H1 (cell line): ENCODE measurements around the gene CRX. TPM values are rescaled to one million over a fixed set of nuclear protein-coding genes. Genes with fewer than 3 reads are reported as not detected.
A peak's percentile ranks its signal among the peaks of the same experiment; 100 is the strongest.

ENCODE experiments used
- CTCF ChIA-PET: fragments of 300-600 bp; sonication (Branson Sonifier 250); formaldehyde crosslinking; loops from one replicate; lab custom pipeline; 2021; ENCODE audit not compliant: partially characterized antibody; lab: Charles Lee
- POLR2A ChIA-PET: fragments of 300-600 bp; sonication (Branson Sonifier 250); formaldehyde crosslinking; loops from one replicate; lab custom pipeline; 2021; ENCODE audit warnings: inconsistent platforms; ENCODE audit not compliant: partially characterized antibody; lab: Charles Lee
- DNase-seq, 2 experiments: peaks; one replicate each; pipeline versions ENCODE4 v3.0.0 to v3.0.0-alpha.2; 2010 to 2022; ENCODE audit warnings: low spot score in 2 of 2, low read depth in 1 of 2, mixed read lengths in 1 of 2
- FAIRE-seq: peaks from 2 replicates; lab custom pipeline; 2011; peaks lifted over from hg19 to GRCh38; lab: Jason Lieb, UNC
- H2AFZ ChIP-seq: 2 replicates; pipeline ENCODE4 v1.8.1; 2012; ENCODE audit warnings: low read length, inconsistent platforms
- H2AK5ac ChIP-seq: 2 replicates; pipeline ENCODE4 v1.6.1; 2013; ENCODE audit warnings: low read depth, low read length
- H2BK120ac ChIP-seq: replicated peaks from 2 replicates; pipeline ENCODE3; 2013; ENCODE audit warnings: low read depth, low read length, inconsistent platforms
- H2BK12ac ChIP-seq: 2 replicates; pipeline ENCODE4 v1.6.1; 2013; ENCODE audit warnings: low read depth, low read length
- H2BK15ac ChIP-seq: 2 replicates; pipeline ENCODE4 v1.6.1; 2013; ENCODE audit warnings: low read length
- H2BK20ac ChIP-seq: 2 replicates; pipeline ENCODE4 v1.6.1; 2013; ENCODE audit warnings: low read length
- H2BK5ac ChIP-seq: 2 replicates; pipeline ENCODE4 v1.6.1; 2013; ENCODE audit warnings: low read depth, low read length
- H3K14ac ChIP-seq: 2 replicates; pipeline ENCODE4 v1.6.1; 2013; ENCODE audit warnings: inconsistent platforms; ENCODE audit not compliant: insufficient read length
- H3K18ac ChIP-seq: 2 replicates; pipeline ENCODE4 v1.6.1; 2013; ENCODE audit warnings: low read length; ENCODE audit errors: extremely low read depth
- H3K23ac ChIP-seq: 2 replicates; pipeline ENCODE4 v1.6.1; 2013; ENCODE audit warnings: inconsistent platforms; ENCODE audit not compliant: insufficient read length
- H3K23me2 ChIP-seq: 2 replicates; pipeline ENCODE4 v1.6.1; 2013; ENCODE audit warnings: low read depth, low read length
- H3K27ac ChIP-seq: 2 replicates; pipeline ENCODE4 v1.6.1; 2011; ENCODE audit warnings: low read depth, low read length, inconsistent platforms
- H3K27me3 ChIP-seq, 4 experiments: replicated peaks in 1 of 4; 1 replicate in 1 of 4; 2 replicates in 3 of 4; pipeline versions ENCODE4 v1.6.1 to v1.8.1; 2011 to 2013; ENCODE audit warnings: low read length in 3 of 4, mild to moderate bottlenecking in 3 of 4, inconsistent platforms in 2 of 4, mixed read lengths in 2 of 4, moderate library complexity in 1 of 4; ENCODE audit not compliant: control insufficient read depth in 3 of 4, insufficient read depth in 3 of 4; ENCODE audit errors: extremely low read depth in 1 of 4
- H3K36me3 ChIP-seq, 4 experiments: 2 replicates each; pipeline versions ENCODE4 v1.6.1 to v1.8.1; 2011 to 2013; ENCODE audit warnings: mild to moderate bottlenecking in 4 of 4, low read length in 3 of 4, moderate library complexity in 2 of 4, control low read depth in 1 of 4, inconsistent platforms in 1 of 4; ENCODE audit not compliant: insufficient read depth in 4 of 4, control insufficient read depth in 2 of 4
- H3K4ac ChIP-seq: replicated peaks from 2 replicates; pipeline ENCODE3; 2013; ENCODE audit warnings: low read length, low read depth, mixed read lengths, inconsistent platforms; ENCODE audit not compliant: insufficient read length
- H3K4me1 ChIP-seq, 4 experiments: replicated peaks in 1 of 4; 1 replicate in 1 of 4; 2 replicates in 3 of 4; pipeline versions ENCODE4 v1.6.1 to v1.8.1; 2011 to 2013; ENCODE audit warnings: low read length in 3 of 4, inconsistent platforms in 2 of 4, mixed read lengths in 1 of 4; ENCODE audit not compliant: insufficient read depth in 4 of 4, control insufficient read depth in 3 of 4
- H3K4me2 ChIP-seq, 2 experiments: 2 replicates each; pipeline versions ENCODE4 v1.6.1 to v1.8.1; 2011 to 2013; ENCODE audit warnings: low read depth in 2 of 2, low read length in 2 of 2, control low read depth in 1 of 2, inconsistent platforms in 1 of 2, mild to moderate bottlenecking in 1 of 2; ENCODE audit not compliant: insufficient read depth in 1 of 2
- H3K4me3 ChIP-seq, 4 experiments: fragments of 200-600, 300-600 bp in 1 of 4; sonication (generic), shearing (Covaris generic), sonication (Bioruptor Twin) in 1 of 4; 2 replicates each; pipeline versions ENCODE4 v1.5.1 to v1.8.1; 2011 to 2016; ENCODE audit warnings: low read length in 4 of 4, low read depth in 3 of 4, control low read depth in 2 of 4, inconsistent platforms in 2 of 4, mild to moderate bottlenecking in 2 of 4, mixed read lengths in 1 of 4, moderate library complexity in 1 of 4; ENCODE audit not compliant: insufficient read depth in 2 of 4; ENCODE audit errors: extremely low read depth in 1 of 4
- H3K56ac ChIP-seq: replicated peaks from 2 replicates; pipeline ENCODE3; 2013; ENCODE audit warnings: low read depth, mild to moderate bottlenecking, mixed read lengths, low read length, inconsistent platforms; ENCODE audit not compliant: insufficient read length
- H3K79me1 ChIP-seq: 2 replicates; pipeline ENCODE4 v1.6.1; 2013; ENCODE audit warnings: low read depth, low read length, control low read depth
- H3K79me2 ChIP-seq, 2 experiments: 2 replicates each; pipeline versions ENCODE4 v1.6.1 to v1.8.1; 2012 to 2013; ENCODE audit warnings: low read length in 2 of 2, mild to moderate bottlenecking in 2 of 2, inconsistent platforms in 1 of 2; ENCODE audit not compliant: insufficient read depth in 2 of 2, control insufficient read depth in 1 of 2
- H3K9ac ChIP-seq, 4 experiments: replicated peaks in 1 of 4; 1 replicate in 1 of 4; 2 replicates in 3 of 4; pipeline versions ENCODE4 v1.6.1 to v1.8.1; 2011 to 2013; ENCODE audit warnings: low read depth in 3 of 4, low read length in 3 of 4, control low read depth in 2 of 4, mild to moderate bottlenecking in 2 of 4, moderate library complexity in 2 of 4, inconsistent platforms in 1 of 4; ENCODE audit errors: extremely low read depth in 1 of 4
- H3K9me3 ChIP-seq, 2 experiments: 2 replicates each; pipeline versions ENCODE4 v1.6.1 to v1.8.1; 2012 to 2013; ENCODE audit warnings: mild to moderate bottlenecking in 2 of 2, moderate library complexity in 2 of 2, control low read depth in 1 of 2, inconsistent platforms in 1 of 2, low read depth in 1 of 2, low read length in 1 of 2, mixed read lengths in 1 of 2; ENCODE audit not compliant: insufficient read depth in 2 of 2
- H4K20me1 ChIP-seq, 2 experiments: replicated peaks in 1 of 2; 2 replicates each; pipeline versions ENCODE3 to v1.8.1; 2011 to 2013; ENCODE audit warnings: inconsistent platforms in 2 of 2, low read length in 2 of 2, mild to moderate bottlenecking in 1 of 2; ENCODE audit not compliant: insufficient read depth in 2 of 2, control insufficient read depth in 1 of 2
- H4K5ac ChIP-seq: 2 replicates; pipeline ENCODE4 v1.6.1; 2013; ENCODE audit warnings: low read length, low read depth, mixed read lengths, inconsistent platforms; ENCODE audit not compliant: insufficient read length
- H4K8ac ChIP-seq: 2 replicates; pipeline ENCODE4 v1.8.0; 2013; ENCODE audit warnings: mild to moderate bottlenecking, moderate library complexity, low read length, inconsistent platforms; ENCODE audit not compliant: insufficient read depth; ENCODE audit errors: extremely low read depth
- H4K91ac ChIP-seq: replicated peaks from 2 replicates; pipeline ENCODE3; 2013; ENCODE audit warnings: low read length, mixed read lengths, inconsistent platforms; ENCODE audit not compliant: insufficient read length
- BRCA1 ChIP-seq: IDR thresholded peaks from 2 replicates; pipeline ENCODE4 v1.6.1; 2012; ENCODE audit warnings: low read depth, low read length, improper control_type of control experiment
- CEBPB ChIP-seq: IDR thresholded peaks from 2 replicates; pipeline ENCODE4 v1.6.1; 2012; ENCODE audit warnings: low read depth, low read length
- KDM5A ChIP-seq: fragments of 200-600 bp; IDR thresholded peaks from 2 replicates; pipeline ENCODE4 v1.7.1; 2012; ENCODE audit warnings: mild to moderate bottlenecking, low read length, inconsistent platforms, mixed read lengths
- NANOG ChIP-seq: IDR thresholded peaks from 2 replicates; pipeline ENCODE4 v1.6.1; 2011; ENCODE audit warnings: low read length, low read depth, mild to moderate bottlenecking, inconsistent platforms; ENCODE audit not compliant: insufficient read depth, poor library complexity, severe bottlenecking
- PHF8 ChIP-seq: fragments of 200-600 bp; sonication (generic); conservative IDR thresholded peaks from 2 replicates; pipeline ENCODE4 v1.7.1; 2012; ENCODE audit warnings: low read depth, mild to moderate bottlenecking, inconsistent platforms, low read length, moderate library complexity
- POLR2AphosphoS5 ChIP-seq: IDR thresholded peaks from 2 replicates; pipeline ENCODE4 v1.6.1; 2011; ENCODE audit warnings: low read depth, low read length
- SIN3A ChIP-seq, 2 experiments: IDR thresholded peaks in 1 of 2; conservative IDR thresholded peaks in 1 of 2; 2 replicates each; pipeline ENCODE4 v1.6.1; 2011 to 2012; ENCODE audit warnings: low read length in 2 of 2, improper control_type of control experiment in 1 of 2, low read depth in 1 of 2, mild to moderate bottlenecking in 1 of 2
- SIX5 ChIP-seq: IDR thresholded peaks from 2 replicates; pipeline ENCODE4 v1.6.1; 2011; ENCODE audit warnings: mild to moderate bottlenecking, low read depth, low read length
- TCF12 ChIP-seq: IDR thresholded peaks from 2 replicates; pipeline ENCODE4 v1.6.1; 2011; ENCODE audit warnings: low read depth, mild to moderate bottlenecking, low read length
- WGBS, 2 experiments: shearing (Covaris generic) in 1 of 2; methylation state at CpG; one replicate each; pipeline versions ENCODE4 v1.1.6 to v1.1.7; 2013 to 2015; ENCODE audit warnings: low lambda C conversion rate in 2 of 2, mixed read lengths in 2 of 2, inconsistent platforms in 1 of 2, low coverage in 1 of 2, missing lambda C conversion rate in 1 of 2; ENCODE audit not compliant: insufficient replicate concordance in 2 of 2, insufficient coverage in 1 of 2, insufficient read length in 1 of 2; ENCODE audit errors: extremely low coverage in 1 of 2, missing lambda C conversion rate in 1 of 2; 5-methylcytosine and 5-hydroxymethylcytosine counted together
- polyA plus RNA-seq, 7 experiments: library from polyadenylated mRNA; depleted of rRNA in 3 of 7; stranded (reverse) in 5 of 7; unstranded in 2 of 7; fragments of >200 nt in 5 of 7; fragments of 200-250 nt in 2 of 7; gene quantifications; 1 replicate in 5 of 7; 2 replicates in 1 of 7; 4 replicates in 1 of 7; pipeline versions ENCODE4 v1.2.1 to v1.2.3, GENCODE V29; 2011 to 2013; ENCODE audit warnings: missing spikeins in 2 of 7, mixed read lengths in 2 of 7
- total RNA-seq: library from RNA; stranded (reverse); fragmentation: NEBNext Ultra II Directional; extraction: Animal tissue kit (Norgen Biotek cat#: 25700); gene quantifications from 2 replicates; pipeline ENCODE4 v1.2.1, GENCODE V29; 2021
- TF ChIP-seq, protein P1 (sequence below): IDR thresholded peaks from 2 replicates; pipeline ENCODE4 v1.6.1; 2011; ENCODE audit warnings: low read length, improper control_type of control experiment

CRX gene
- total and polyA plus RNA-seq, 2 of the 8 experiments (the other 6 are each of a cell fraction or from before 2014, with no cell fraction given), result 0.08 TPM; not detected in 1

GRCh38 chr19:47776568-47776967, 45.2 kb upstream of the CRX start:
- H3K36me3 ChIP-seq, result peaks cover 5 to 9% (median 8%) of the 10 kb centered on the region in 4 experiments; a peak in 7 of 8 replicates
- H2BK5ac ChIP-seq, result peak overlapping the region; percentile 49; the same call in 1 of the 2 replicates
- H3K4me2 ChIP-seq, result 0 out of 4 replicates have a peak overlapping the region, but pooled peaks of 1 of the 2 experiments have one; percentile 12
- CTCF ChIA-PET, result interaction anchor here (0.6 to 3.6 kb wide), 6 partner anchors 11 to 73 kb away, joined by 3 to 19 read pairs (median 6); no protein-coding TSS in a partner anchor
- 59% methylated on average over 4 of the region's 4 CpGs; no CpG with 5 or more reads in 1 of the 2 experiments for WGBS, 2 experiments
- H2BK12ac ChIP-seq, result no peak overlapping the region
- 0 out of 2 replicates have a peak overlapping the region, but pooled peaks have one; percentile 2 for H2AK5ac ChIP-seq
- no peak overlapping the region for H4K91ac ChIP-seq
- no peak overlapping the region for H3K23ac ChIP-seq
- H2BK15ac ChIP-seq, result 0 out of 2 replicates have a peak overlapping the region, but pooled peaks have one; percentile 81
- H3K27me3 ChIP-seq, result no peaks in the 10 kb centered on the region
- POLR2A ChIA-PET, result interaction anchor here (0.9 to 5.0 kb wide), 4 partner anchors 10 to 73 kb away, joined by 4 to 34 read pairs (median 8); no protein-coding TSS in a partner anchor
- FAIRE-seq (no peak), DNase-seq (no peak)
- H4K8ac ChIP-seq, result no peak overlapping the region
- H2BK120ac ChIP-seq, result no peak overlapping the region
- no peak overlapping the region for H3K56ac ChIP-seq
- peaks cover 13 to 25% of the 10 kb centered on the region in 2 experiments for H3K79me2 ChIP-seq
- H3K27ac ChIP-seq, result peak overlapping the region; percentile 56; the same call in 1 of the 2 replicates
- H3K79me1 ChIP-seq, result peaks cover 2% of the 10 kb centered on the region
- no peak overlapping the region; the same call in 1 of the 2 replicates for H3K18ac ChIP-seq
- H2BK20ac ChIP-seq, result no peak overlapping the region; the same call in 1 of the 2 replicates
- H3K4me3 ChIP-seq, result no peak overlapping the region
- H3K4me1 ChIP-seq, result peaks cover 0 to 10% (median 7%) of the 10 kb centered on the region in 4 experiments; a peak in 5 of 7 replicates
- H3K9ac ChIP-seq, result no peak overlapping the region
- H3K9me3 ChIP-seq, result no peaks in the 10 kb centered on the region
- no peak overlapping the region for H3K4ac ChIP-seq
- no peak overlapping the region for H3K14ac ChIP-seq
- peaks cover 8% of the 10 kb centered on the region for H3K23me2 ChIP-seq
- no peak overlapping the region for H2AFZ ChIP-seq
- no peak overlapping the region for H4K5ac ChIP-seq
- H4K20me1 ChIP-seq, result peaks cover 8 to 13% of the 10 kb centered on the region in 2 experiments
- TF ChIP-seq BRCA1 (no peak), PHF8 (no peak), CEBPB (no peak), NANOG (no peak), SIX5 (no peak), TCF12 (no peak), POLR2AphosphoS5 (no peak), SIN3A (conservative IDR thresholded peaks at IDR 0.05 in 1 of 2, IDR thresholded peaks at IDR 0.05 in 1 of 2; ENCODE audit: low read depth in 1 of 2, low read length in 2 of 2) (no peak), KDM5A (no peak)
- TF ChIP-seq, protein P1, sequence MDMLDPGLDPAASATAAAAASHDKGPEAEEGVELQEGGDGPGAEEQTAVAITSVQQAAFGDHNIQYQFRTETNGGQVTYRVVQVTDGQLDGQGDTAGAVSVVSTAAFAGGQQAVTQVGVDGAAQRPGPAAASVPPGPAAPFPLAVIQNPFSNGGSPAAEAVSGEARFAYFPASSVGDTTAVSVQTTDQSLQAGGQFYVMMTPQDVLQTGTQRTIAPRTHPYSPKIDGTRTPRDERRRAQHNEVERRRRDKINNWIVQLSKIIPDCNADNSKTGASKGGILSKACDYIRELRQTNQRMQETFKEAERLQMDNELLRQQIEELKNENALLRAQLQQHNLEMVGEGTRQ, result no peak
